Immature natural killer cell (primary cell): ENCODE data around the gene HNRNPUL2. TPM values are rescaled to one million over a fixed set of nuclear protein-coding genes. Genes with fewer than 3 reads are reported as not detected.
"Not testable (repeated sequence)": the region's sequence is repeated elsewhere in the genome, so short reads cannot be mapped to it uniquely, and the experiment has no call there.

Source experiments
- DNase-seq, 3 donors: peaks; one replicate each; pipeline ENCODE4 v3.0.0; 2022; ENCODE audit warnings: mixed read lengths in 1 of 3
- H3K27ac Mint-ChIP-seq, 6 donors: one replicate each; pipeline ENCODE4 v1.8.0; 2020; ENCODE audit warnings: mixed read lengths in 6 of 6, mild to moderate bottlenecking in 5 of 6, inconsistent platforms in 4 of 6, moderate library complexity in 3 of 6
- H3K27me3 Mint-ChIP-seq, 3 donors: one replicate each; pipeline ENCODE4 v1.8.0; 2020 to 2021; ENCODE audit warnings: low read depth in 3 of 3, mild to moderate bottlenecking in 3 of 3, mixed read lengths in 3 of 3, moderate library complexity in 3 of 3, inconsistent platforms in 1 of 3
- H3K36me3 Mint-ChIP-seq, 3 donors: one replicate each; pipeline ENCODE4 v1.8.0; 2020; ENCODE audit warnings: mixed read lengths in 3 of 3, inconsistent platforms in 2 of 3, mild to moderate bottlenecking in 2 of 3
- H3K4me1 Mint-ChIP-seq, 2 donors: one replicate each; pipeline ENCODE4 v1.8.0; 2020; ENCODE audit warnings: inconsistent platforms in 2 of 2, mild to moderate bottlenecking in 2 of 2, mixed read lengths in 2 of 2, moderate library complexity in 1 of 2
- H3K4me3 Mint-ChIP-seq, 5 donors: one replicate each; pipeline ENCODE4 v1.8.0; 2020; ENCODE audit warnings: mild to moderate bottlenecking in 5 of 5, mixed read lengths in 5 of 5, inconsistent platforms in 3 of 5, moderate library complexity in 3 of 5
- H3K9me3 Mint-ChIP-seq, 6 donors: one replicate each; pipeline ENCODE4 v1.8.0; 2020; ENCODE audit warnings: mild to moderate bottlenecking in 6 of 6, mixed read lengths in 6 of 6, inconsistent platforms in 4 of 6, moderate library complexity in 3 of 6
- polyA plus RNA-seq, 3 donors: library from polyadenylated mRNA; unstranded; fragments of 300-500 nt; fragmentation: Illumina TruSeq; gene quantifications; one replicate each; pipeline ENCODE4 v1.2.3, GENCODE V29; 2021

Gene HNRNPUL2
- polyA plus RNA-seq, 3 donors from 2014 or later: 0.97 to 4.8 (median 1.1) TPM

- not testable (repeated sequence) for H3K4me3 Mint-ChIP-seq, H3K27me3 Mint-ChIP-seq
Measured at GRCh38 chr11:62749931-62750330, 22.7 kb upstream of the HNRNPUL2 start.

GRCh38 chr11:62747475-62748160 is 20.4 kb upstream of the HNRNPUL2 start:
- Mint-ChIP-seq H3K4me3 (no peak overlapping the region), H3K27me3 (no peaks in the 10 kb centered on the region), H3K9me3 (no peaks in the 10 kb centered on the region), H3K27ac (peak overlapping the region in 1 of 6 donors; percentile 35), H3K4me1 (peaks cover under 1 to 5% of the 10 kb centered on the region in 2 donors), H3K36me3 (peaks cover 0 to 7% (median 0%) of the 10 kb centered on the region in 3 donors)
- no peak for DNase-seq

More at GRCh38 chr11:62749931-62750330, 22.7 kb upstream of the HNRNPUL2 start:
- not testable (repeated sequence) for DNase-seq, H3K36me3 Mint-ChIP-seq, H3K9me3 Mint-ChIP-seq
- Mint-ChIP-seq H3K4me1 (peaks cover 13 to 24% of the 10 kb centered on the region in 2 donors), H3K27ac (peak overlapping the region in 1 of 6 donors; percentile 60)

GRCh38 chr11:62737196-62737595 is 9.9 kb upstream of the HNRNPUL2 start:
- H3K4me1 Mint-ChIP-seq: peaks cover 2 to 7% of the 10 kb centered on the region in 2 donors
- peaks cover 14 to 24% (median 18%) of the 10 kb centered on the region in 3 donors for H3K36me3 Mint-ChIP-seq
- H3K27me3 Mint-ChIP-seq: peaks cover 0 to 1% (median 0%) of the 10 kb centered on the region in 3 donors
- H3K9me3 Mint-ChIP-seq: no peaks in the 10 kb centered on the region
- no peak for DNase-seq
- no peak overlapping the region for H3K4me3 Mint-ChIP-seq
- no peak overlapping the region for H3K27ac Mint-ChIP-seq

GRCh38 chr11:62732830-62733229 is 5.6 kb upstream of the HNRNPUL2 start:
- Mint-ChIP-seq H3K4me3 (no peak overlapping the region), H3K27ac (peak overlapping the region in 1 of 6 donors; percentile 18), H3K9me3 (no peaks in the 10 kb centered on the region), H3K27me3 (peaks cover 3 to 9% (median 7%) of the 10 kb centered on the region in 3 donors), H3K4me1 (peaks cover 23 to 33% of the 10 kb centered on the region in 2 donors), H3K36me3 (peaks cover 4 to 10% (median 7%) of the 10 kb centered on the region in 3 donors)
- DNase-seq: no peak

- peak overlapping the region; percentile 58 to 98 (median 95) for H3K4me3 Mint-ChIP-seq
- not testable (repeated sequence) for H3K36me3 Mint-ChIP-seq, DNase-seq, H3K9me3 Mint-ChIP-seq
- H3K27ac Mint-ChIP-seq: peak overlapping the region in 4 of 6 donors; percentile 21 to 57 (median 41)
- peaks cover 13 to 19% (median 15%) of the 10 kb centered on the region in 3 donors for H3K27me3 Mint-ChIP-seq
- H3K4me1 Mint-ChIP-seq: peaks cover 37 to 46% of the 10 kb centered on the region in 2 donors
Measured at GRCh38 chr11:62730076-62730475, 2.8 kb upstream of the HNRNPUL2 start.

- Mint-ChIP-seq H3K4me1 (peaks cover 54 to 61% of the 10 kb centered on the region in 2 donors), H3K4me3 (peak within 1 kb of the TSS; percentile 82 to 98 (median 96)), H3K36me3 (peaks cover 9 to 18% (median 16%) of the 10 kb centered on the region in 3 donors), H3K27me3 (peaks cover 13 to 19% (median 15%) of the 10 kb centered on the region in 3 donors), H3K27ac (peak within 1 kb of the TSS; percentile 85 to 99 (median 94)), H3K9me3 (no peaks in the 10 kb centered on the region)
- peak; percentile 81 to 84 (median 84) for DNase-seq
Measured at GRCh38 chr11:62728171-62728988, 1.1 kb upstream of the HNRNPUL2 start, which contains the start of gene TTC9C. Gene TTC9C (plus strand): TSS chr11:62728486. CDS start chr11:62728849, 363 bp downstream.

- H3K9me3 Mint-ChIP-seq: no peaks in the 10 kb centered on the region
- H3K36me3 Mint-ChIP-seq: peaks cover 4 to 19% (median 16%) of the 10 kb centered on the region in 3 donors
- peak overlapping the region; percentile 82 to 98 (median 96) for H3K4me3 Mint-ChIP-seq
- peaks cover 53 to 60% of the 10 kb centered on the region in 2 donors for H3K4me1 Mint-ChIP-seq
- peak overlapping the region; percentile 85 to 99 (median 94) for H3K27ac Mint-ChIP-seq
- H3K27me3 Mint-ChIP-seq: peaks cover 13 to 19% (median 15%) of the 10 kb centered on the region in 3 donors
- peak; percentile 93 to 96 (median 96) for DNase-seq
Measured at GRCh38 chr11:62727872-62728170, 564 bp upstream of the HNRNPUL2 start.

GRCh38 chr11:62726915-62727164 is 417 bp downstream of the HNRNPUL2 start:
- peak overlapping the region; percentile 90 to 99 (median 94) for H3K27ac Mint-ChIP-seq
- no peaks in the 10 kb centered on the region for H3K9me3 Mint-ChIP-seq
- peaks cover 13 to 19% (median 15%) of the 10 kb centered on the region in 3 donors for H3K27me3 Mint-ChIP-seq
- DNase-seq: no peak
- H3K4me1 Mint-ChIP-seq: peaks cover 58 to 67% of the 10 kb centered on the region in 2 donors
- peaks cover 9 to 29% (median 24%) of the 10 kb centered on the region in 3 donors for H3K36me3 Mint-ChIP-seq
- H3K4me3 Mint-ChIP-seq: peak overlapping the region; percentile 82 to 98 (median 96)

GRCh38 chr11:62726156-62726914 is 922 bp downstream of the HNRNPUL2 start:
- H3K9me3 Mint-ChIP-seq: no peaks in the 10 kb centered on the region
- peaks cover 13 to 19% (median 15%) of the 10 kb centered on the region in 3 donors for H3K27me3 Mint-ChIP-seq
- peaks cover 14 to 34% (median 29%) of the 10 kb centered on the region in 3 donors for H3K36me3 Mint-ChIP-seq
- H3K4me1 Mint-ChIP-seq: peaks cover 56 to 65% of the 10 kb centered on the region in 2 donors
- peak overlapping the region; percentile 82 to 98 (median 96) for H3K4me3 Mint-ChIP-seq
- H3K27ac Mint-ChIP-seq: peak overlapping the region; percentile 93 to 99 (median 94)
- no peak for DNase-seq

- peaks cover 20 to 40% (median 35%) of the 10 kb centered on the region in 3 donors for H3K36me3 Mint-ChIP-seq
- H3K27me3 Mint-ChIP-seq: peaks cover 13 to 19% (median 15%) of the 10 kb centered on the region in 3 donors
- no peaks in the 10 kb centered on the region for H3K9me3 Mint-ChIP-seq
- H3K4me1 Mint-ChIP-seq: peaks cover 54 to 61% of the 10 kb centered on the region in 2 donors
- peak overlapping the region; percentile 82 to 98 (median 96) for H3K4me3 Mint-ChIP-seq
- peak overlapping the region; percentile 93 to 99 (median 94) for H3K27ac Mint-ChIP-seq
- no peak for DNase-seq
Measured at GRCh38 chr11:62725646-62726045, 1.6 kb downstream of the HNRNPUL2 start.

GRCh38 chr11:62724171-62724570 is 3.1 kb downstream of the HNRNPUL2 start:
- H3K36me3 Mint-ChIP-seq: peaks cover 28 to 51% (median 44%) of the 10 kb centered on the region in 3 donors

GRCh38 chr11:62721994-62722393 is 5.3 kb downstream of the HNRNPUL2 start:
- peaks cover 47 to 57% of the 10 kb centered on the region in 2 donors for H3K4me1 Mint-ChIP-seq
- peaks cover 36 to 62% (median 53%) of the 10 kb centered on the region in 3 donors for H3K36me3 Mint-ChIP-seq
- no peak overlapping the region for H3K4me3 Mint-ChIP-seq
- H3K27ac Mint-ChIP-seq: peak overlapping the region in 1 of 6 donors; percentile 25
- DNase-seq: no peak
- H3K9me3 Mint-ChIP-seq: no peaks in the 10 kb centered on the region
- peaks cover 0 to 3% (median 2%) of the 10 kb centered on the region in 3 donors for H3K27me3 Mint-ChIP-seq

More at GRCh38 chr11:62724171-62724570, 3.1 kb downstream of the HNRNPUL2 start:
- Mint-ChIP-seq H3K4me3 (peak overlapping the region; percentile 82 to 98 (median 96)), H3K4me1 (peaks cover 50 to 56% of the 10 kb centered on the region in 2 donors), H3K27ac (peak overlapping the region in 5 of 6 donors; percentile 48 to 94 (median 80)), H3K27me3 (peaks cover 12 to 19% (median 13%) of the 10 kb centered on the region in 3 donors), H3K9me3 (no peaks in the 10 kb centered on the region)
- no peak for DNase-seq
